ENCODE measurements around the gene OPCML.

Gene OPCML

DNA sequence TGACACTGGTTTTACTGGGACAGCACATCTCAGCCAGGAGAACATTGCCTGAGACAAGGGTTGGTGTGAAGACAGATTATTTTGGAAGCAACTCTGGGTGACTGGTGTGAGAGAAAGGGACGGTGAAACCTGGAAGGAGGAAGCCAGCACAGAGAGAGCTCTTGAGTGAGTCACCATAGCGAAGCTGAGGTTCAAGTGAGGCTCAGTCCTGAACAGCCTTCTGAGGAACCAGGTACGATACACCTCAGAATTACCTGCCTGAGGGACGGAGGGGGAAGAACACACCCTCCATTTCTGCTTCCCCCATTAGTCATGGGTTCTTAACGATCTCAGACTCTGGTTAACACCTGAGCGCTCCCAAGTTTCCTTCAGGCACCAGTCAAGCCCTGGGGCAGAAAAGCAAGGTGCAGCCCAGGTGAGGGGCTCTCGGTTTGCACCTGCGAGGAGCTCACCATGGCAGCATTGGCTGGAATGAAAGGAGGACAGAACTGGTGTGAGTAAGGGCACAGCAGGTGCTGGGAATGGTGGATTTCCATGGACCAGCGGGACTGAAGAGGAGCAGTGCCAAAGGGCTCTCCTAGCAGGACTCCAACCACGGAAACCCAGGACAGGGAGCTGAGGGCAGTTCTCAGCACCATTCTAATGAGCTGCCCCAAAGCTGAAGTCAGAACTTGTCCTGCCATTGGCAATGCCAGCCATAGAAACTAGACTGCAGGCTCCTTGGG is 459.3 kb downstream of the OPCML start:
- no peak overlapping the region for H3K27ac ChIP-seq
- no peak for TF ChIP-seq ZFX (IDR thresholded peaks at IDR 0.05; ENCODE audit: borderline replicate concordance)
- TF ChIP-seq, protein P1, sequence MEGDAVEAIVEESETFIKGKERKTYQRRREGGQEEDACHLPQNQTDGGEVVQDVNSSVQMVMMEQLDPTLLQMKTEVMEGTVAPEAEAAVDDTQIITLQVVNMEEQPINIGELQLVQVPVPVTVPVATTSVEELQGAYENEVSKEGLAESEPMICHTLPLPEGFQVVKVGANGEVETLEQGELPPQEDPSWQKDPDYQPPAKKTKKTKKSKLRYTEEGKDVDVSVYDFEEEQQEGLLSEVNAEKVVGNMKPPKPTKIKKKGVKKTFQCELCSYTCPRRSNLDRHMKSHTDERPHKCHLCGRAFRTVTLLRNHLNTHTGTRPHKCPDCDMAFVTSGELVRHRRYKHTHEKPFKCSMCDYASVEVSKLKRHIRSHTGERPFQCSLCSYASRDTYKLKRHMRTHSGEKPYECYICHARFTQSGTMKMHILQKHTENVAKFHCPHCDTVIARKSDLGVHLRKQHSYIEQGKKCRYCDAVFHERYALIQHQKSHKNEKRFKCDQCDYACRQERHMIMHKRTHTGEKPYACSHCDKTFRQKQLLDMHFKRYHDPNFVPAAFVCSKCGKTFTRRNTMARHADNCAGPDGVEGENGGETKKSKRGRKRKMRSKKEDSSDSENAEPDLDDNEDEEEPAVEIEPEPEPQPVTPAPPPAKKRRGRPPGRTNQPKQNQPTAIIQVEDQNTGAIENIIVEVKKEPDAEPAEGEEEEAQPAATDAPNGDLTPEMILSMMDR (IDR thresholded peaks at IDR 0.05), result no peak

DNA sequence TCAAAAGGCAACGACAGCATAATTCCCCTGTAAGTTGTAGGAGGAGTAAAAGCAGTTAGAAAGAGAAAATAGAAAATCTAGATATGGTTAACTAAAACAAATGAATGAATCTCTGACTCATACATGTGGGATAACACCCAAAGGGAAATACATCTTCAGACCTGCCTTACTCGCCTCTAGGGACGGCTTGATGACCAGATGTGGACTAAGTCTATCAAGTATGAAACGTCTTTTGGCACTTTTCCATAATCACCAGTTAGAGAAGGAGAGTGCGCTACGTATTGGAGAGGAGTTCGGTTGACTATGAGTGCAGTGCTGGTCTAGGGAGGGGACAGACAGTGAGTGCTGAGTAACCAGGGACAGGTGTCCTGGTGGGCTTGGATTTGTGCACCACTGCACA is 459.9 kb downstream of the OPCML start:
- H3K27ac ChIP-seq, result no peak overlapping the region
- TF ChIP-seq ZFX (IDR thresholded peaks at IDR 0.05; ENCODE audit: borderline replicate concordance), result no peak
- TF ChIP-seq, protein P1 (IDR thresholded peaks at IDR 0.05), result no peak

DNA sequence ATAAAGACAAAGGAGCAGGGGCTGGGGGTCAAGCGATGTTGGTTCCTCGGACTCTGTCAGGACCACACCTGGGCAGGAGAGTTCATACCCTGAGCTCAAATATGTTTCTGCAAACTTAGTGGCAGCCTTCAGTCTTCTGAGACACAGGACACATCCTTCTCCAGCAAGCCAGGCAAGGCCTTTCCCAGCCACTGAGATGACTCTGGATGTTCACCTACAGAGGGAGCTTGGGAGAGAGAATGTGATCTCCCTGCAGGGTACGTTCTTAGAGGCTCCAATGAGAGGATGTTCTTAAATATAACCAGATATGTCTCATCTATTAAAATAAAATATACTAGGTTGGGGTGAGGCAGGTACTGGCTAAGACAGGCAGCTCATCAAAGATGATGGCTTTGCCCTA is 461.5 kb downstream of the OPCML start:
- no peak overlapping the region for H3K27ac ChIP-seq
- TF ChIP-seq, protein P1 (IDR thresholded peaks at IDR 0.05), result no peak
- TF ChIP-seq ZFX (IDR thresholded peaks at IDR 0.05; ENCODE audit: borderline replicate concordance), result no peak

DNA sequence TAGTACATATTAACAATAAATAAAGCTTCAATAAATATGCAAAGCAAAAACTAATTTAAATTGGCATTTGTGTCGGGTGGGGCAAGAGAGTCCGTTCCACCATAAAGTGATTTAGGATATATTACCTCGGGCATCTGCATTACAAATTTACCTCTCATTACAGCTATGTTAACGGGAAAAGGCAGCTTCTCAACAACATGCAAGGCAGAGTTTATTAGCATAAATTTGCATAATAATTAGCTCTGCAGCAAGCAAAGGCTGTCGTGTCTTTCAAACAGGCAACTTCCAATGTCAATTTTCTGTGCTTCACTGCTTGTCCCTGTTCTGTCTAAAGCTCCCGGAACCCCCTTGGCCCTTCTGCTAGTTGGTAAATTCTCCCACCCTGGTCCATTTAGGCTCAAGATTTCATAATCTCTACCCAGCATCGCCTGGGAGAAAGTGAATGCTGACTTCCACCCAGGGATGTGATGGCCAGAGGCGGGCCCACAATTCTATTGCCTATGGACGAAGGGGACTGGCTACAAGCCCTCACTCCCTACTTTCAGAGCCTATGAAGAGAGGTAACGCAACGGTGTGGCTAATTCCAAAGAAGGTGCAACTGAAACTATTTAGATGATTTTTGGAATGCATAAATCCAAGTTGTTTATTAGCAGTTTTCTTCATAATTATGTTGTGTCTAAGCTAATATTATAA is 462.1 kb downstream of the OPCML start:
- TF ChIP-seq, protein P1 (IDR thresholded peaks at IDR 0.05), result no peak
- TF ChIP-seq ZFX (IDR thresholded peaks at IDR 0.05; ENCODE audit: borderline replicate concordance), result no peak
- no peak overlapping the region for H3K27ac ChIP-seq

DNA sequence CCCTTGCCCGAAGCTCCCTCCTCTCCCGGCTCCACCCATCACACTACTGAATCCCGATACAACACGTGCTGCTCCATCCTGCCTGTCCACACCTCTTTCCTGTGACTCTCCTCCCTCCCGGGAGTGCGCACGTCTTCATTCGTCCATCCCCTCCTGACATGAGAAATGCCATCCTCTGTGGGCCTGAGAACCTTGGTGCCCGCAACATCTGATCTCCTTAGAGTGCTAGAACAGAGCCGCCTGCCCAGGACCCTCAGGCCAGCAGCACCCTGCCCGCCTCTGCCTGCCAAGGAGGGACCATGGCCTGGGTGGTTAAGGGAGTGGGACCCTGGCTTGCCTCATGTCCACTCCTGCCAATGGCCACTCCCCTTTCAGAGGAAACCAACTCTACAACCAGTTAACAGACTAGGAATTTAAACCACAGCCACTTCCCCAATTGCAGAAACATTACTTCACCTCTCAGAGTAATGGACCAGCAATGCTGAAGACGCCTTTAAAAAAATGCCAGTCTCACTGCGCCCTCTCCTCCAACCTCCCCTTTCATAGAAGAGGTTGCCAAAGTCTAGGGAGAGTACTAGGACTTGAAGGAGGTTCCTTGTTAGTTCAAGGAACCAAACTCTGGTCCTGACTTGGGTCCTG is 466.3 kb downstream of the OPCML start:
- H3K27ac ChIP-seq, result no peak overlapping the region
- no peak for TF ChIP-seq ZFX (IDR thresholded peaks at IDR 0.05; ENCODE audit: borderline replicate concordance)
- TF ChIP-seq, protein P1 (IDR thresholded peaks at IDR 0.05), result no peak

DNA sequence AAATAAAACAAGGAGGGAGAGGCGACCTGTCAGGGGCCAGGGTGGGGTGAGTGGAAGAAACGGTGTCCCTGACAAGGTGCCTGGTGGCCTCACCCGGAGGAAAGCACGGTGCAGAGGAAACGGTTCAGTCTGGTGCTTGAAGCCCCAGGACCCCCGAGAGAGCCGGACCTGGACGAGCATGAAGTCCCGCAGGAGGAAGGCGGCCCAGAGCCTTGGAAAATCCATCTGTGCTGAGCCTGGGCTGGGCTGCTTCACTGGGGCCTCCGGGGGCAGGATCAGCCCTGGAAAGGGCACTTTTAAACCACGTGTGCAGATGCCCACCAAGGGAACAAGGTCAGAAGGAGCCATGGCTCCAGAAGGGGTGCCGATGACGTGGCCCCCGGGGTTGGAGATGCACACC is 467.3 kb downstream of the OPCML start:
- no peak overlapping the region for H3K27ac ChIP-seq
- TF ChIP-seq, protein P1 (IDR thresholded peaks at IDR 0.05), result no peak
- no peak for TF ChIP-seq ZFX (IDR thresholded peaks at IDR 0.05; ENCODE audit: borderline replicate concordance)
